HEK293T (cell line): ENCODE results near the gene NID2.

Source experiments
- ELF4 ChIP-seq: fragments of 450-650 bp; IDR thresholded peaks from 2 replicates; pipeline ENCODE4 v1.6.1; 2017; ENCODE audit warnings: antibody characterized with exemption
- NFRKB ChIP-seq: fragments of 450-650 bp; IDR thresholded peaks from 2 replicates; pipeline ENCODE4 v1.6.1; 2016; ENCODE audit warnings: mild to moderate bottlenecking, moderate library complexity
- SP1 ChIP-seq: fragments of 450-650 bp; IDR thresholded peaks from 2 replicates; pipeline ENCODE4 v1.6.1; 2017
- SUZ12 ChIP-seq: fragments of 450-650 bp; IDR thresholded peaks from 2 replicates; pipeline ENCODE4 v1.6.1; 2016; ENCODE audit warnings: mild to moderate bottlenecking
- TARDBP ChIP-seq: fragments of 450-650 bp; IDR thresholded peaks from 2 replicates; pipeline ENCODE4 v1.6.1; 2016
- ZNF384 ChIP-seq: fragments of 450-650 bp; IDR thresholded peaks from 2 replicates; pipeline ENCODE4 v1.6.1; 2016

DNA sequence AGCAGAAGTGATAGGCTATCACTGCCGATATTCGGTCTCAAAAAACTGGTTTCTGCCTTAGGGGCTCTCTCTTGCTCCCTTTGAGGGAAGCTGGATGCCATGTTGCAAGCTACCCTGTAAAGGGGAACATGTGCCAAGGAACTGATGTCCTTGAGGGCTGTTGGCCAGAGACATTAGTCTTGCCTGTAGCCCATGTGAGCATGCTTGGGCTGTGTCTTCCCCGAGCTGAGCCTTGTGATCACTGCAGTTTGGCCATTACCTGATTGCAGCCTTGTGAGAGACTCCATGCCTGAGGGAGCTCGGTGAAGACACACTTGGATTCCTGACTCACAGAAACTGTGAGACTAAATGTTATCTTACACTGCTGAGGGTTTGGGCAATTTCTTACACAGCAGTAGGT, 60.7 kb downstream of the NID2 start:
- TF ChIP-seq TARDBP (no peak), SP1 (no peak), SUZ12 (no peak), ELF4 (no peak), NFRKB (no peak), ZNF384 (no peak)
